Stomach (tissue), 9 donors: ENCODE measurements around the gene GTSF1L. TPM values are rescaled to one million over a fixed set of nuclear protein-coding genes. Genes with fewer than 3 reads are reported as not detected.

Source experiments
- DNase-seq, 2 donors: peaks; one replicate each; pipeline versions ENCODE4 v3.0.0 to v3.0.0-alpha.2; 2013 to 2019
- H3K27ac ChIP-seq, 5 donors: fragments of 200-600 bp in 4 of 5; sonication (generic) in 4 of 5; one replicate each; pipeline ENCODE4 v1.5.1; 2013 to 2019; ENCODE audit warnings: mild to moderate bottlenecking in 1 of 5, moderate library complexity in 1 of 5
- H3K27me3 ChIP-seq, 3 donors: fragments of 200-600 bp; sonication (generic); one replicate each; pipeline ENCODE4 v1.5.1; 2017 to 2019; ENCODE audit warnings: mixed run types in 1 of 3
- H3K36me3 ChIP-seq, 4 donors: fragments of 200-600 bp; sonication (generic); 1 replicate in 3 of 4; 2 replicates in 1 of 4; pipeline ENCODE4 v1.5.1; 2016 to 2019
- H3K4me1 ChIP-seq, 4 donors: fragments of 200-600 bp; sonication (generic); one replicate each; pipeline ENCODE4 v1.5.1; 2016 to 2019
- H3K4me3 ChIP-seq, 4 donors: fragments of 200-600 bp; sonication (generic) in 3 of 4; one replicate each; pipeline ENCODE4 v1.5.1; 2016 to 2019; ENCODE audit warnings: mild to moderate bottlenecking in 1 of 4
- H3K9me3 ChIP-seq, 4 donors: fragments of 200-600 bp; sonication (generic); one replicate each; pipeline ENCODE4 v1.5.1; 2016 to 2019
- EP300 ChIP-seq: sonication (generic); formaldehyde crosslinking; IDR thresholded peaks from one replicate; pipeline ENCODE4 v1.6.1; 2017; ENCODE audit warnings: antibody characterized with exemption
- POLR2A ChIP-seq, 4 donors: fragments of 450-650 bp; IDR thresholded peaks; one replicate each; pipeline ENCODE4 v1.6.1; 2016; ENCODE audit warnings: antibody characterized with exemption in 4 of 4, control low read depth in 2 of 4, mild to moderate bottlenecking in 1 of 4, moderate library complexity in 1 of 4
- POLR2AphosphoS5 ChIP-seq, 3 donors: sonication (generic); formaldehyde crosslinking; IDR thresholded peaks; one replicate each; pipeline ENCODE4 v1.6.1; 2016; ENCODE audit warnings: antibody characterized with exemption in 3 of 3
- WGBS, 5 donors: extraction: QIAGEN DNeasy Blood & Tissue Kit in 3 of 5; methylation state at CpG; one replicate each; pipeline versions ENCODE4 v1.1.5 to v1.1.7; 2013 to 2018; 5-methylcytosine and 5-hydroxymethylcytosine counted together
- intact Hi-C: fragments of 100-400 bp; cut with DNase I; formaldehyde crosslinking; loops from one replicate; pipeline ENCODE4 v1.15.1; 2023; ENCODE audit warnings: low total_unique reads
- polyA plus RNA-seq, 3 donors: library from polyadenylated mRNA; stranded (reverse); fragments of 200-250 nt; gene quantifications; one replicate each; pipeline ENCODE4 v1.2.3, GENCODE V29; 2013
- total RNA-seq, 5 donors: library from RNA; depleted of rRNA; stranded (reverse); fragments of >200 nt; gene quantifications; one replicate each; pipeline versions ENCODE4 v1.1.0 to v1.2.3, GENCODE V29; 2014 to 2016
- TF ChIP-seq, protein P1 (sequence below), 7 experiments: fragments of 450-650 bp in 4 of 7; fragments of 200-600 bp in 3 of 7; sonication (generic) in 3 of 7; IDR thresholded peaks; one replicate each; pipeline ENCODE4 v1.5.1; 2016 to 2019; ENCODE audit warnings: antibody characterized with exemption in 7 of 7, control low read depth in 2 of 7, mild to moderate bottlenecking in 1 of 7
- donor health status: healthy with polysubstance abuse.
- donor health status: Bipolar disorder and iron deficiency.
- donor health status: healthy.

Gene GTSF1L
- total and polyA plus RNA-seq, 8 donors = not detected

DNA sequence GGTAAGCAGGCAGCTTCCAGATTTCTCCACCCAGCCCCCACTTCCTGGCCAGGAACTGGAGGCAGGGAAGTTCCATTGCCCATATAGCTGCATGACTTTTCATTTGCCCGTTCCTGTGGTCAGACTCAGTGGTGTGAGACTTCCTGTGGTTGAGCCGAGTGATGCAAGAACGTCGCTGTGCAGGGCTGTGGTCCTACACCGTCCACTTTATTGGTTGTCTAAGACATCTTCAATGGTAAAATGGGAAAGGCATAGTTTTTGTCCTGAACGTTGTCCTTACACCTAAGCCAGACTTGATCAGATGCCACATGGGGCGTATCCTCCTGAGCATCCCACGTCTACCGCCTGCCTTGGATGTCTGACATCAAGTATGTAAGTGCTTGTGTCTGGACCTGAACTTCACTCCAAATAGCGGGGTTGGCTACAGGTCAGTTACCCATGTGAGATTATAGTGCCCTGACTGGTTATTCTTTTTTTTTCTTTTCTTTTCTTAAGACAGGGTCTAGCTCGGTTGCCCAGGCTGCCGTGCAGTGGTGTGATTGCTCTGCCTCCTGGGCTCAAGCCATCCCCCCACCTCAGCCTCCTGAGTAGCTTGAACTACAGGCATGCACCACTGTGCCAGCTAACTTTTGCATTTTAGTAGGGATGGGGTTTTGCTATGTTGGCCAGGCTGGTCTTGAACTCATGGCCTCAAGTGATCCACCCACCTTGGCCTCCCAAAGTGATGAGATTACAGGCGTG is 25.9 kb upstream of the GTSF1L start:
- H3K4me1 ChIP-seq = peaks cover 0 to 29% (median 2%) of the 10 kb centered on the region in 4 donors
- DNase-seq = peak; percentile 21 to 39
- WGBS, 5 donors = 68 to 82% (median 76%) methylated on average over 12 to 13 of the region's 13 CpGs
- no peak overlapping the region for H3K4me3 ChIP-seq
- TF ChIP-seq POLR2AphosphoS5 (IDR thresholded peaks at IDR 0.05) = peak in 1 of 3 donors; percentile 48
- TF ChIP-seq, protein P1, sequence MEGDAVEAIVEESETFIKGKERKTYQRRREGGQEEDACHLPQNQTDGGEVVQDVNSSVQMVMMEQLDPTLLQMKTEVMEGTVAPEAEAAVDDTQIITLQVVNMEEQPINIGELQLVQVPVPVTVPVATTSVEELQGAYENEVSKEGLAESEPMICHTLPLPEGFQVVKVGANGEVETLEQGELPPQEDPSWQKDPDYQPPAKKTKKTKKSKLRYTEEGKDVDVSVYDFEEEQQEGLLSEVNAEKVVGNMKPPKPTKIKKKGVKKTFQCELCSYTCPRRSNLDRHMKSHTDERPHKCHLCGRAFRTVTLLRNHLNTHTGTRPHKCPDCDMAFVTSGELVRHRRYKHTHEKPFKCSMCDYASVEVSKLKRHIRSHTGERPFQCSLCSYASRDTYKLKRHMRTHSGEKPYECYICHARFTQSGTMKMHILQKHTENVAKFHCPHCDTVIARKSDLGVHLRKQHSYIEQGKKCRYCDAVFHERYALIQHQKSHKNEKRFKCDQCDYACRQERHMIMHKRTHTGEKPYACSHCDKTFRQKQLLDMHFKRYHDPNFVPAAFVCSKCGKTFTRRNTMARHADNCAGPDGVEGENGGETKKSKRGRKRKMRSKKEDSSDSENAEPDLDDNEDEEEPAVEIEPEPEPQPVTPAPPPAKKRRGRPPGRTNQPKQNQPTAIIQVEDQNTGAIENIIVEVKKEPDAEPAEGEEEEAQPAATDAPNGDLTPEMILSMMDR (IDR thresholded peaks at IDR 0.05) = no peak
- TF ChIP-seq EP300 = no peak
- H3K36me3 ChIP-seq = no peaks in the 10 kb centered on the region
- no peaks in the 10 kb centered on the region for H3K9me3 ChIP-seq
- peaks cover 0 to 24% (median 0%) of the 10 kb centered on the region in 3 donors for H3K27me3 ChIP-seq
- peak overlapping the region in 1 of 5 donors; percentile 67 for H3K27ac ChIP-seq
- intact Hi-C loops = loop anchor here (5.0 kb wide), 1 partner anchor 335 kb away; no protein-coding TSS in a partner anchor

DNA sequence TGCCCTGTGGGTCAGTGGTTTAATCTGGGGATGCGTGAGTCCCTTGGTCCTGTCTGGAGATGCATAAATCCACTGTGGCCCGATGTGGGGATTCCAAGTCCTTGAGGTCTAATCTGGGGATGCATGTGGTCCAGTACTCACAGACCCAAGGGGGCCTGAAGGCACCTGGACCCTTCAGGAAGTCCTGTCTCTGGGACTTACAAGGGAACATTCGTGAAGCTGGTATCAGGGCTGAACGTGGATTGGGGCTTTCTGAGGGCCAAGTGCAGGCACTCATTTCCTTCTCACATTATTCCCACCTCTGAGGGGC is 25.2 kb upstream of the GTSF1L start:
- peaks cover 0 to 25% (median 0%) of the 10 kb centered on the region in 3 donors for H3K27me3 ChIP-seq
- TF ChIP-seq EP300 (no peak), POLR2AphosphoS5 (IDR thresholded peaks at IDR 0.05) (no peak), POLR2A (IDR thresholded peaks at IDR 0.05) (no peak)
- TF ChIP-seq, protein P1 (IDR thresholded peaks at IDR 0.05) = no peak
- no peak overlapping the region for H3K4me3 ChIP-seq
- H3K4me1 ChIP-seq = peaks cover 0 to 33% (median 2%) of the 10 kb centered on the region in 4 donors
- 65 to 88% (median 72%) methylated on average over 4 of the region's 4 CpGs for WGBS, 5 donors
- H3K27ac ChIP-seq = peak overlapping the region in 2 of 5 donors; percentile 40 to 67
- H3K36me3 ChIP-seq = no peaks in the 10 kb centered on the region
- intact Hi-C loops = loop anchor here (5.0 kb wide), 1 partner anchor 335 kb away; no protein-coding TSS in a partner anchor
- no peaks in the 10 kb centered on the region for H3K9me3 ChIP-seq
- no peak for DNase-seq

DNA sequence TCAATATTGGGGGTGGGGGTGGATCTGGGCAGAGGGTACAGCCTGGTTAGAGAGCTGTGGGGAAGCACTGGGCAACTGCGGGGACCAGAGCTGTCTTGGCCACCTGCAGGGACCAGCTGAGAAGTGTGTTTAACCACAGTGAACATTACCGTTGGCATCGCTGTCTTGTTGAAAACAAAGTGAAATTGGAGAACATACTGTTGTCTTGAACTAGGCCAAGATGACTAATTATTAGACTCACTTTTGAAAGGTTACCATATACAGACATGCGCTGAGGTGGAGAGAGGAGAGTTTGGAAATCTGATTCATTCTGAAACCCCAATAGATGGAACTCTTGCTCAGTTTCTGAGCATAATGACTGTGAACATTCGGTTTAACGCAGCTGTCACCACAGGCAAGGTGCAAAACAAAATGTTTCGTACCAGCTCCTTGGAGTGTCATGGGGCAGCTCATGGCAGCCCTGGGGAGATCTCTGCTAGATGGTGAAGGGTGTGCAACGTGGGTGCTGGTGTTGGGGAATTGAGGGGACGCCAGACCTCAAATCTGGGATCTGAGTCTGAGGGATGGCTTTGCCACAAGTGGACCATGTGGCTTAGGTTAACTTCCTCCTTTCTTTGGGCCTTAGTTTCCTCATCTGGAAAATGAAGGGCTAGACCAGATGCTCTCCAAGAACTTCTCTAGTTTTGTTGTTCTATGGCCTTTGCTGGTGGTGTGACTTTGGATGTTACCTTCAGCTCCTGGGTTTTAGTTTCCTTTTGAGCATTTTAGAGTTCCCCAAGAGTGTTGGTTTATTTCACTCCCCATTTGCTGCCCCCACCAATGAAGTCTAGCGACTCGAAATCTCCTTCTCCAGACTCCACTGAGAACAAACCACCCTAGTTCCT is 24.6 kb upstream of the GTSF1L start:
- peaks cover 0 to 39% (median 3%) of the 10 kb centered on the region in 4 donors for H3K4me1 ChIP-seq

DNA sequence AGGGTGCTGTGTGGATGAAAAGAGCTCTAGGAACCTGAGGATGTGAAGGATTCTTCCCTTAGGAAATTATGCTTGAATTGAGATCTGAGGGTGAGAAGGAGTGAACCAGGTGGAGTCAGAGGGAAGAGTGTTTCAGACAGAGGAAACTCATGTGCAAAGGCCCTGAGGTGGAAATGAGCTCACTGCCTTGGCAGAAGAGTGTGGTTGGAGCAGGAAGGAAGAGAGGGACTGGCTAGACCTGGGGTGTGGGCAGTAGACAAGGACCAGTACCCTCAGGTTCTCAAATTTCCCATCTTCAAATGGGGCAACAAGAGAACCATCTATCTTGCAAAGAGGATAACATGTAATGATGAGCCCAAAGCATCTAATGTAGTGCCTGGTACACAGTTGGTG is 24.0 kb upstream of the GTSF1L start:
- Histone ChIP-seq H3K27me3 (peaks cover 0 to 29% (median 0%) of the 10 kb centered on the region in 3 donors), H3K4me1 (peaks cover 0 to 45% (median 6%) of the 10 kb centered on the region in 4 donors), H3K27ac (peak overlapping the region in 2 of 5 donors; percentile 31 to 67), H3K4me3 (no peak overlapping the region), H3K36me3 (no peaks in the 10 kb centered on the region), H3K9me3 (no peaks in the 10 kb centered on the region)
- TF ChIP-seq POLR2AphosphoS5 (IDR thresholded peaks at IDR 0.05) (no peak), EP300 (no peak), POLR2A (IDR thresholded peaks at IDR 0.05) (no peak)
- TF ChIP-seq, protein P1 (IDR thresholded peaks at IDR 0.05) = no peak
- intact Hi-C loops = loop anchor here (5.0 kb wide), 1 partner anchor 337 kb away; no protein-coding TSS in a partner anchor
- DNase-seq = no peak

More for the DNA sequence above, 24.6 kb upstream of the GTSF1L start:
- no peaks in the 10 kb centered on the region for H3K9me3 ChIP-seq
- intact Hi-C loops = loop anchor here (5.0 kb wide), 1 partner anchor 336 kb away; no protein-coding TSS in a partner anchor
- no peaks in the 10 kb centered on the region for H3K36me3 ChIP-seq
- DNase-seq = peak in 1 of 2 donors; percentile 13
- peak overlapping the region in 3 of 5 donors; percentile 34 to 67 (median 40) for H3K27ac ChIP-seq
- TF ChIP-seq POLR2AphosphoS5 (IDR thresholded peaks at IDR 0.05) (peak in 1 of 3 donors; percentile 43), EP300 (peak; percentile 63)
- TF ChIP-seq, protein P1 (IDR thresholded peaks at IDR 0.05) = no peak
- H3K27me3 ChIP-seq = peaks cover 0 to 25% (median 0%) of the 10 kb centered on the region in 3 donors
- WGBS, 5 donors = 67 to 76% (median 72%) methylated on average over 11 of the region's 11 CpGs
- H3K4me3 ChIP-seq = no peak overlapping the region
